OCI-LY1 (cell line): ENCODE results near the gene DACT2.
"Not testable (repeated sequence)": the region's sequence is repeated elsewhere in the genome, so short reads cannot be mapped to it uniquely, and the experiment has no call there.

Experiments
- H2AFZ ChIP-seq: fragments of 200-600 bp; sonication (generic), shearing (Covaris generic); 2 replicates; pipeline ENCODE4 v1.6.0; 2014; ENCODE audit warnings: antibody characterized with exemption, mild to moderate bottlenecking, low read length
- H3F3A ChIP-seq: fragments of 200-600 bp; sonication (generic), shearing (Covaris generic); 2 replicates; pipeline ENCODE4 v1.6.0; 2014; ENCODE audit warnings: mild to moderate bottlenecking, antibody characterized with exemption, low read length, moderate library complexity; ENCODE audit not compliant: insufficient read depth
- H3K27ac ChIP-seq: fragments of 200-600 bp; sonication (generic); 2 replicates; pipeline ENCODE4 v1.5.1; 2014; ENCODE audit warnings: low read length, mixed run types, mild to moderate bottlenecking, low read depth; ENCODE audit not compliant: poor library complexity, severe bottlenecking
- H3K27me3 ChIP-seq: fragments of 200-600 bp; sonication (generic); 2 replicates; pipeline ENCODE4 v1.6.0; 2014; ENCODE audit warnings: antibody characterized with exemption, mild to moderate bottlenecking, low read length, moderate library complexity; ENCODE audit not compliant: insufficient read depth
- H3K36me3 ChIP-seq: fragments of 200-600 bp; sonication (generic); 2 replicates; pipeline ENCODE4 v1.6.1; 2014; ENCODE audit warnings: mild to moderate bottlenecking, antibody characterized with exemption, low read length, moderate library complexity, mixed read lengths; ENCODE audit not compliant: insufficient read depth
- H3K4me1 ChIP-seq: fragments of 200-600 bp; sonication (generic); 2 replicates; pipeline ENCODE4 v1.5.1; 2014; ENCODE audit warnings: mild to moderate bottlenecking, low read length, moderate library complexity; ENCODE audit not compliant: insufficient read depth, severe bottlenecking
- H3K4me2 ChIP-seq: fragments of 200-600 bp; sonication (generic), shearing (Covaris generic); 2 replicates; pipeline ENCODE4 v1.6.1; 2014; ENCODE audit warnings: low read length
- H3K4me3 ChIP-seq: fragments of 200-600 bp; sonication (generic); 2 replicates; pipeline ENCODE4 v1.5.1; 2014; ENCODE audit warnings: low read length, low read depth, mild to moderate bottlenecking, mixed read lengths; ENCODE audit not compliant: poor library complexity, severe bottlenecking
- H3K79me2 ChIP-seq: fragments of 200-600 bp; shearing (Covaris generic); 2 replicates; pipeline ENCODE4 v1.6.1; 2016; ENCODE audit warnings: mixed run types, low read length, mixed read lengths; ENCODE audit not compliant: insufficient read depth
- H3K9ac ChIP-seq: fragments of 200-600 bp; sonication (generic), shearing (Covaris generic); 2 replicates; pipeline ENCODE4 v1.6.1; 2014; ENCODE audit warnings: mild to moderate bottlenecking, low read length, mixed read lengths
- H3K9me2 ChIP-seq: fragments of 200-600 bp; sonication (generic), shearing (Covaris generic); 2 replicates; pipeline ENCODE4 v1.6.1; 2014; ENCODE audit warnings: low read depth, mild to moderate bottlenecking, low read length, mixed read lengths
- H3K9me3 ChIP-seq: fragments of 200-600 bp; shearing (Covaris generic); 2 replicates; pipeline ENCODE4 v1.6.1; 2014; ENCODE audit warnings: low read length, mixed read lengths
- H4K20me1 ChIP-seq: fragments of 200-600 bp; sonication (generic), shearing (Covaris generic); 2 replicates; pipeline ENCODE4 v1.6.0; 2016; ENCODE audit warnings: mild to moderate bottlenecking, low read length; ENCODE audit not compliant: insufficient read depth
- EZH2 ChIP-seq: fragments of 200-600 bp; sonication (generic), shearing (Covaris generic); IDR thresholded peaks from 2 replicates; pipeline ENCODE4 v1.8.0; 2017; ENCODE audit warnings: borderline replicate concordance, mixed run types, mild to moderate bottlenecking, antibody characterized with exemption, low read length, moderate library complexity, mixed read lengths
- TF ChIP-seq, protein P1 (sequence below): fragments of 200-600 bp; sonication (generic), shearing (Covaris generic); IDR thresholded peaks from 2 replicates; pipeline ENCODE4 v1.5.1; 2017; ENCODE audit warnings: mild to moderate bottlenecking, antibody characterized with exemption, low read length, moderate library complexity, mixed read lengths

The DACT2 gene

DNA sequence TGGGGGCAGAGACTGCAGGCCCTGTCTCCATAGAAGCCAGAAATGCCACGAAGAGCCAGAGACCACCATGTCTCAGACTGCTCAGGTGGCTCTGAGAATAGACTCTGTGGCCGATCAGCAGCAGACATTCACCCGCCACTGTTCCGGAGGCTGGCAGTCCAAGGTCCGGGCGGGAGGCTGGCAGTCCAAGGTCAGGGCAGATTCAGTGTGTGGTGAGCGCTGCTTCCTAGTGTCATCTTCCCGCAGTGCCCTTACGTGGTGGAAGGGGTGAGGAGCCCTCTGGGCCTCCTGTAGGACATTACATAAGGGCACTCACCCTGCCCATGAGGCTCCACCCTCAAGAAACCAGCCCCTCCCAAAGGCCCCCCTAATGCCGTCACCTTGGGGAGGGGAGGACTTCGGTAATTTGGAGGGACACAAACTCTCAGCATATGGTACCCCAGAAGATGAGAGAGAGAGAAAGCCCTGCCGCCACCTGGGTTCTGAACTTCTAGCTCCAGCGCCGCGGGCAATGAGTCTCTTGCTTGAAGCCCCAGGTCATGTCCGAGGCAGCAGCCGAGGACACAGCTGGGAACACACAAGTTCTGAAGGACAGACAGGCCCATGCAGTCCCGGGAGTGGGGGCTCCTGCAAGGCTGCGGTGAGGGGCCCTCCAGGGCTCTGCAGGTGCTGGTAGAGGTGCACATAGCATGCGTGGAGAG lies 36.4 kb downstream of the DACT2 start:
- no peaks in the 10 kb centered on the region for H4K20me1 ChIP-seq
- H3K27ac ChIP-seq = no peak overlapping the region
- no peak overlapping the region for H3K9ac ChIP-seq
- H3K4me3 ChIP-seq = no peak overlapping the region
- H3F3A ChIP-seq = no peaks in the 10 kb centered on the region
- H3K4me2 ChIP-seq = no peak overlapping the region
- no peaks in the 10 kb centered on the region for H3K36me3 ChIP-seq
- no peak overlapping the region for H2AFZ ChIP-seq
- H3K79me2 ChIP-seq = no peaks in the 10 kb centered on the region
- no peak for TF ChIP-seq EZH2
- TF ChIP-seq, protein P1, sequence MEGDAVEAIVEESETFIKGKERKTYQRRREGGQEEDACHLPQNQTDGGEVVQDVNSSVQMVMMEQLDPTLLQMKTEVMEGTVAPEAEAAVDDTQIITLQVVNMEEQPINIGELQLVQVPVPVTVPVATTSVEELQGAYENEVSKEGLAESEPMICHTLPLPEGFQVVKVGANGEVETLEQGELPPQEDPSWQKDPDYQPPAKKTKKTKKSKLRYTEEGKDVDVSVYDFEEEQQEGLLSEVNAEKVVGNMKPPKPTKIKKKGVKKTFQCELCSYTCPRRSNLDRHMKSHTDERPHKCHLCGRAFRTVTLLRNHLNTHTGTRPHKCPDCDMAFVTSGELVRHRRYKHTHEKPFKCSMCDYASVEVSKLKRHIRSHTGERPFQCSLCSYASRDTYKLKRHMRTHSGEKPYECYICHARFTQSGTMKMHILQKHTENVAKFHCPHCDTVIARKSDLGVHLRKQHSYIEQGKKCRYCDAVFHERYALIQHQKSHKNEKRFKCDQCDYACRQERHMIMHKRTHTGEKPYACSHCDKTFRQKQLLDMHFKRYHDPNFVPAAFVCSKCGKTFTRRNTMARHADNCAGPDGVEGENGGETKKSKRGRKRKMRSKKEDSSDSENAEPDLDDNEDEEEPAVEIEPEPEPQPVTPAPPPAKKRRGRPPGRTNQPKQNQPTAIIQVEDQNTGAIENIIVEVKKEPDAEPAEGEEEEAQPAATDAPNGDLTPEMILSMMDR = no peak
- no peaks in the 10 kb centered on the region for H3K9me3 ChIP-seq
- no peaks in the 10 kb centered on the region for H3K9me2 ChIP-seq
- no peaks in the 10 kb centered on the region for H3K4me1 ChIP-seq
- H3K27me3 ChIP-seq = 0 out of 2 replicates have a peak, but pooled peaks cover 4% of the 10 kb centered on the region

GRCh38 chr6:168281826-168282225 lies 37.8 kb downstream of the DACT2 start:
- Histone ChIP-seq H3K79me2 (no peaks in the 10 kb centered on the region), H3K9ac (no peak overlapping the region), H4K20me1 (no peaks in the 10 kb centered on the region), H3K4me2 (no peak overlapping the region), H3K36me3 (no peaks in the 10 kb centered on the region), H3K4me3 (no peak overlapping the region), H3K9me2 (no peaks in the 10 kb centered on the region), H3K27ac (no peak overlapping the region), H3F3A (no peaks in the 10 kb centered on the region), H3K9me3 (no peaks in the 10 kb centered on the region), H3K4me1 (no peaks in the 10 kb centered on the region), H2AFZ (no peak overlapping the region), H3K27me3 (0 out of 2 replicates have a peak, but pooled peaks cover 4% of the 10 kb centered on the region)
- TF ChIP-seq, protein P1 = no peak
- TF ChIP-seq EZH2 = no peak

DNA sequence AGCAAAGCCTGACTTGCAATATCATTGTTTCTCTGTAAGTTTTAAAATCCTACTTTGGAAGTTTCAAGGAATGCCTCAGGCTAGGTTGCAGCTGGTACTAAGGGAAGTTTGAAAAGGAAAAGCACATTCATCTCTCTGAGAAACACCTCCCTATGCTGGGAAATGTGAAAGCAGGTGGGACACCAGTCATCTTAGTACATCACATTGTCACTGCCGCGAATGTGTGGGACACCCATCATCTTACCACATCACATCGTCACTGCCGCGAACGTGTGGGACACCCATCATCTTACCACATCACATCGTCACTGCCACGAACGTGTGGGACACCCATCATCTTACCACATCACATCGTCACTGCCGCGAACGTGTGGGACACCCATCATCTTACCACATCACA lies 38.3 kb downstream of the DACT2 start:
- not testable (repeated sequence) for H3K4me1 ChIP-seq, H3K4me3 ChIP-seq, H3K27ac ChIP-seq, H3K9me3 ChIP-seq, H4K20me1 ChIP-seq, H3K9ac ChIP-seq, H3K4me2 ChIP-seq, H3K9me2 ChIP-seq, H3K36me3 ChIP-seq, H3F3A ChIP-seq, H3K27me3 ChIP-seq, H2AFZ ChIP-seq, H3K79me2 ChIP-seq

DNA sequence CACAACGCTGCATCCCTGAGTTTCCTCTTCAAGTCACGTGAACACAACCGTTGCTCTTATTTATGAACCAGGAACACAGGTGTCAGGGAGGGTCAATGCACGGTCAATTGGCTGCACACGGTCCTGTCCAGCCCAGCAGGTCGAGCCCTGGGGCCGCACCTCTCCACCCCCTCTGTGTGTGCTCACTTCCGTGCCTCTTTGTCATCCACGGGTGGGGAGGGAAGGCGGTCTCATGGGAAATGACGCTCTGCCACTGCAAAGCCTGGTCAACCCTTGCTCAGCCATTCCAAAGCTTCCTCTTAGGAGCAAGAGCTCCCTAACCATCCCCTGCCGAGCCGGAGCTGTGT lies 38.7 kb downstream of the DACT2 start:
- no peak overlapping the region for H3K9ac ChIP-seq
- H2AFZ ChIP-seq = no peak overlapping the region
- no peak overlapping the region for H3K4me3 ChIP-seq
- no peaks in the 10 kb centered on the region for H3K36me3 ChIP-seq
- H4K20me1 ChIP-seq = no peaks in the 10 kb centered on the region
- no peaks in the 10 kb centered on the region for H3F3A ChIP-seq
- no peaks in the 10 kb centered on the region for H3K4me1 ChIP-seq
- H3K9me2 ChIP-seq = no peaks in the 10 kb centered on the region
- H3K9me3 ChIP-seq = no peaks in the 10 kb centered on the region
- TF ChIP-seq, protein P1 = no peak
- TF ChIP-seq EZH2 = no peak
- H3K79me2 ChIP-seq = no peaks in the 10 kb centered on the region
- H3K27ac ChIP-seq = no peak overlapping the region
- H3K4me2 ChIP-seq = no peak overlapping the region
- H3K27me3 ChIP-seq = 0 out of 2 replicates have a peak, but pooled peaks cover 4% of the 10 kb centered on the region
